GM21390 (cell line): ENCODE measurements around the gene ATXN7.

ENCODE experiments used
- ATAC-seq: cut with Tn5 transposase; IDR thresholded peaks from one replicate; pipeline ENCODE4 v1.9.1; 2021; ENCODE audit not compliant: unreplicated experiment

ATXN7 gene

GRCh38 chr3:63960048-63960711 lies 96.5 kb downstream of the ATXN7 start:
- no peak for ATAC-seq

- no peak for ATAC-seq
Observed at GRCh38 chr3:63961891-63962290, 98.2 kb downstream of the ATXN7 start.

- ATAC-seq = no peak
Observed at GRCh38 chr3:63963496-63963895, 99.8 kb downstream of the ATXN7 start.

DNA sequence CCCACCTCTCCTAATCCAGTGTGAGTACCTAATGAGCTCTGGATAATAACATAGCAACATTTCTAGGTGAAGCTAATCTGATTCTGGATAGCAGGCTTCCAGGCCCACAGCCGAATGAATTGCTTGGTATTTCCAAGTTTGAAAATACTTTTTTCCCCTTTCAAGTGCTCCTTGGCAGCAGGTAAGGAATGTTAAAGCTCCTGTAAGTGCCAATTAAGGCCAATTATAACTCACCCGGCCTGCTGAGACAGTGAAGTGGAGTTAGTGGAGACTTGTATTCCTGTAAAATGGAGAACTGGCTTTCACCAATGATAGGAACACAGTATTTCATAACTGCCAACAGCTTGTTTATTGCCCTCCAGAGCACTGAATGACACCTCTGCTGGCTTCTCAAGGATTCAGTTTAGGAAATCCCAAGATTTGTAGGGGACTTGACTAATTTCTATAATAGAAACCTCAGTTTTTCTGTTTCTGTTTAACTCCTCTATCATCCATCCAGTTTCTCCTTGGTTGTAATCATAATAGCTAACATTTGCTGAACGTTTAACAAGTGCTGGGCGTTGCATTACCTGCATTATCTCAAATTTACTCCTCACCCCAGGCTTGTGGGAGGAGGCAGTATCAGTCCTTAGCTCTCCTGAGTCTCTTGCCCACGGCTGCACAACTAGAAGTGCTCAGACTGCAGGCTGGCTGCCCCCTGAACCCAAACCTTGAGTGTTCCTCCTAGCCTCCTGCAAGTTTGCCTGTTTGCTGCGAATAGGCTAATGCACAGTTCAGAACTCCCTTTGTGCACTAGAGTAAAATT lies 101.2 kb downstream of the ATXN7 start:
- no peak for ATAC-seq

DNA sequence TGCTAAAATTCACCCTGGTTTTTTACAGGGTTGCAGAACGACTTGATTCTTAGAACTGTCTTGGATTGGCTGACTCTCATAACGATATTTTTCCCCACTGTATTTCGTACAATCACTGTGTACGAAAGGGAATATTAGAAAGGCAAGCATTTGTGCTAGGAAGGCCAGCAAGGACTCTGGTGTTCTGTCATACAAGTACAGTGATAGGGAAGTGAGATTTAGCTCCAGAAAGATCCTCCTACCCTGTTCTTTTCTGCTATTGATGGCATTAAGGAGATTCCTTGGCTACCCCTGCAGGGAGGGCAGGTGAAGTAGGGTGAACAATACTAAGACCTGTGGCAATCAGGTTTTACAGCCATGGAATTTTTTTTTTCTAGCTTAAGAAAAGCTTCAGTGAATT lies 102.3 kb downstream of the ATXN7 start:
- no peak for ATAC-seq

- no peak for ATAC-seq
Observed at GRCh38 chr3:63966871-63967270, 103.2 kb downstream of the ATXN7 start.

GRCh38 chr3:63967675-63968611 lies 104.3 kb downstream of the ATXN7 start:
- ATAC-seq = peak; percentile 59

- peak; percentile 35 for ATAC-seq
Observed at GRCh38 chr3:63968612-63969350, 105.1 kb downstream of the ATXN7 start.

DNA sequence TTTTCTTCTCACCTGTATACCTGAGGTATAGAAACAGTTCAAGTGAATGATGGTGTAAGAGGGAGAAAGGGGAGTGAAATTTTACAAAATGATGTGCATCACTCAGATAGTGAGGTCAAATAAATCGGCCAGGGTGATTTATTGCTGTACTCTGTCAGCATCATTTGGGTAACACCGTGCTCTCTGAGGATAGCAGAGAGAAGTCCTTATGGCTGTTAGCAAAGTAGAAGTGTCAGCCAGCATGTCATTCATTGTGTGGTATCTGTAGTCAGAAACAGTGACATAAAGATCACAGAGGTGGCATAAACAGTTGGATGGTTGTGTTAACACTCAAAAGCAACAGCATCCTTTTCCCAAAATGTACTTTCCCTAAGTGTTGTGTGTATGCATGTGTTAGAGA lies 106.2 kb downstream of the ATXN7 start:
- no peak for ATAC-seq

GRCh38 chr3:63970631-63971475 lies 107.2 kb downstream of the ATXN7 start:
- ATAC-seq = no peak

DNA sequence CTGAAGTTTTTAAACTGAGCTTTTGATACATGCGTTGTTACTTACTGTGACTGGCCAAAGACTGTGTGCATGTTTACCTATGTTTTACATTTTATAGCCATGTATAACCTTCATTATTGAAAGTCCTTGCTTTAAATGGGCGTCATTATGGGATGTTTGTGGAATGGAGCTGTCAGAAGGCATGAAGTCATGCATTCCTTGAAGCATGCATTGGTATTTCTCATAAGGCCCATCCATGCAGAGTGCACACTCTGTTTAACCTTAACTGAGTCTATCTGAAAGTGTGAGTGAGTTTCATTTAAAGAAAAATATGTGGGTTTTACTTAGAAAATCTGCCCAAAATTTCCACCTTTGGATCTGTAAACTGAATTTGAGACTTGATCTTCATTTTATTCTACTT lies 108.5 kb downstream of the ATXN7 start:
- no peak for ATAC-seq

GRCh38 chr3:63972987-63973386 lies 109.3 kb downstream of the ATXN7 start:
- ATAC-seq = no peak

DNA sequence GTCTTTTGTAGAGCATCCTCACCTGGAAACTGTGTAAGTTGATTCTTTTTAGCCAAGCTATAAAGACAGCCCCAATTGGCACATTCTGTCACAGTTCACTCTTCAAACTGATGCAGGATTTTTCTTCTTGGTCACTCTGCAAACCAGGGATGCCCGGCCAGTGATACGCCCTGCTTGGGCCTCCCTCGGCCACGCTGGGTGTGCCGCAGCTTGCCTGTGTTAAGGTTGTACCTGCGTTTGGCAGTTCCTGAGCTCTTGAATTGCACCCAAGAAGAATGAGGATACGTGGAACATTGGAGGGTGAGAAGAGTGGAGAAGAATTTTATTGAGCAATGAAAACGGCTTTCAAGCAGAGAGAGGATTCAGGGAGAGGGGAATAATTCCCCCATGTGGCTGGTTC lies 109.7 kb downstream of the ATXN7 start:
- no peak for ATAC-seq

DNA sequence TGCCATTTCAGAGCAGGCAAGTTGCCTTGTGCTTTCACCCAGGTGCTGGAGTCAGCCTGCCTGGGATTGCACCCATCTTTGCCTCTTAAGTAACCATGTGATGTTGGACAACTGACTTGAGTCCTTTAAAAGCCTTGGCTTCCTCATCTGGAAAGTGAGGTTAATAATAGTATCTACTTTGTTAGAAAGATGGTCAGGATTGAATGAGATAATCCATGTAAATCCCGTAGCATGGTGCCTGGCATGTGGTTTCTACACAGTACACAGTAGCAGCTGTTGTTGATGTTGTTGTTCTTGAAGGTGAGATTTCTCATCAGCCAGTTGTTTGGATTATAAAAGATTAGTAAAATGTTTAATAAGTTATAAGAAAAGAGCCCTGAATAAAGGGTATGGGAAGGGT lies 110.8 kb downstream of the ATXN7 start:
- no peak for ATAC-seq

GRCh38 chr3:63975723-63976122 lies 112.1 kb downstream of the ATXN7 start:
- no peak for ATAC-seq

DNA sequence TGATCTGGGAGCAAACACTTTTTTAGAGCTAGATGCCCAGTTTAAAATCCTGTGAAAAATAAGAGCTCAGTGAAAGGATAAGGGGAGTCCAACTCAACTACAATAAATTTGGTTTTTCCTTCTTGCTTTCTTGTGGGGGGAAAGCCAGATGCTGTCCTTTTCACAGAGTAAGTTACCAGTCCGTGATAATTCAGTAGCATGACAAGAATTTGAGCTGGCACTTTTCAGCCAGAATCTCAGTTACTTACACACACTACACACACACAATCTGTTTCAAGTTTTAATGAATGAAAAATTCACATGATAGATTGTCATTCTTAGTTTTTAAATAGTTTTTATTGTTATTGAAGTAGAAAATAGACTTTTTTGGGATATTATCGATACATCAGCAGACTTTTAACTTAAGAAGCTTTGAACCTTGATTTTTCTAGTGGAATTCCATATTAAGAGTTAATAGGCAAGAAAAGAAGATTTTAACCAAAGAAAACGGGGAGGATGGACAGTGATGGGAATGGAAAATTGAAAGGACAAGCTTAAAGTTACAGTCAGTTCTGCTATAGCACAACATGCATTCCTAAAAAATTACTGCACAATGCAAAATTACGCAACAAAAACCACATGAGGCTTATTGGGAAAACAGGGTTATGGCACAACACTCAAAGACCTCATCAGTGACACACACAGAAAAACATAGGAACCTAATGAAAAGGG lies 112.6 kb downstream of the ATXN7 start:
- no peak for ATAC-seq

GRCh38 chr3:63976872-63977200 lies 113.2 kb downstream of the ATXN7 start:
- ATAC-seq = no peak

DNA sequence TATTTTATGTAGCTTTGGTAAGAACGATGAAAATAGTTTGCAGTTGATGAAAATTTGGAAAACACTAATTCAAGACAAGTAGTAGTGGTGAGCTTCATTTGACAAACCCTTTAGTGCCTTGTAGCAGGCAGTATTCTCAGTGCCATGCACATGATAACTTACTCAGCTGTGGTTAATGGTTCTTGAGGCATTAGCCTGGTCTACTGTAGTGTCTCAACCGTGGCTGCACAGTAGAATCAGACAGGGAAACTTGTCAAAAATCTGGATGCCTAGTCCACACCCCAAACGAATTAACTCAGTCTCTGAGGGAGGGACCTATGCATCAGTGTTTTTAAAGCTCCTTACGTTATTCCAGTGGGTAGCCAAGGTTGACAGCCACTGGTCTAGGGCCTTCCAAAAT lies 114.2 kb downstream of the ATXN7 start:
- ATAC-seq = no peak

GRCh38 chr3:63979093-63979885 lies 115.6 kb downstream of the ATXN7 start:
- ATAC-seq = no peak
